ENCODE data around the gene DEFB132. TPM values are rescaled to one million over a fixed set of nuclear protein-coding genes. Genes with fewer than 3 reads are reported as not detected.

DEFB132 gene
- total and polyA plus RNA-seq, 9 of the 15 experiments (the other 6 are each of a cell fraction or from before 2014, with no cell fraction given), result not detected

DNA sequence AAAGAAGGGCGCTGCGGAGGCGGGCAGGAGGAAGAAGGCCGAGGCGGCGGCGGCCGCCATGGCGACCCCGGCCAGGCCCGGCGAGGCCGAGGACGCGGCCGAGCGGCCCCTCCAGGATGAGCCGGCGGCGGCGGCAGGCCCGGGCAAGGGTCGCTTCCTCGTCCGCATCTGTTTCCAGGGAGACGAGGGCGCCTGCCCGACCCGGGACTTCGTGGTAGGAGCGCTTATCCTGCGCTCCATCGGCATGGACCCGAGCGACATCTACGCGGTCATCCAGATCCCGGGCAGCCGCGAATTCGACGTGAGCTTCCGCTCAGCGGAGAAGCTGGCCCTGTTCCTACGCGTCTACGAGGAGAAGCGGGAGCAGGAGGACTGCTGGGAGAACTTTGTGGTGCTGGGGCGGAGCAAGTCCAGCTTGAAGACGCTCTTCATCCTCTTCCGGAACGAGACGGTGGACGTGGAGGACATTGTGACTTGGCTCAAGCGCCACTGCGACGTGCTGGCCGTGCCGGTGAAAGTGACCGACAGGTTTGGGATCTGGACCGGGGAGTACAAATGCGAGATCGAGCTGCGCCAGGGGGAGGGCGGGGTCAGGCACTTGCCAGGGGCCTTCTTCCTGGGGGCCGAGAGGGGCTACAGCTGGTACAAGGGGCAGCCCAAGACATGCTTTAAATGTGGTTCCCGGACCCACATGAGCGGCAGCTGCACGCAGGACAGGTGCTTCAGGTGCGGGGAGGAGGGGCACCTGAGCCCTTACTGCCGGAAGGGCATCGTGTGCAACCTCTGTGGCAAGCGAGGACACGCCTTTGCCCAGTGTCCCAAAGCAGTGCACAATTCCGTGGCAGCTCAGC is 40.6 kb downstream of the DEFB132 start (continued):
- TF ChIP-seq MIER1 (IDR thresholded peaks at IDR 0.05; ENCODE audit: low read depth), result no peak
- no peak for TF ChIP-seq HDAC8 (tag; IDR thresholded peaks at IDR 0.05)
- TF ChIP-seq PYGO2 (tag; IDR thresholded peaks at IDR 0.05), result no peak
- TF ChIP-seq JUN (IDR thresholded peaks at IDR 0.05; ENCODE audit: borderline replicate concordance, low read depth, low read length), result no peak
- no peak; the same call in 1 of the 2 replicates for TF ChIP-seq JUN (CRISPR knock-in tag; IDR thresholded peaks at IDR 0.05; ENCODE audit: borderline replicate concordance)
- TF ChIP-seq HMGXB4 (CRISPR knock-in tag; IDR thresholded peaks at IDR 0.05), result peak; percentile 39; the same call in 1 of the 2 replicates
- TF ChIP-seq FUS (optimal IDR thresholded peaks at IDR 0.05; ENCODE audit: low read depth, low read length), result no peak
- TF ChIP-seq RBM39 (optimal IDR thresholded peaks at IDR 0.05; ENCODE audit: low read depth, low read length), result no peak
- TF ChIP-seq SRSF3 (IDR thresholded peaks at IDR 0.05; ENCODE audit: insufficient read depth, low read length), result no peak
- TF ChIP-seq NRF1 (conservative IDR thresholded peaks at IDR 0.05 in 1 of 2, IDR thresholded peaks at IDR 0.05 in 1 of 2), result peak; percentile 28 to 35; a peak in 3 of 4 replicates
- TF ChIP-seq DMBX1 (CRISPR knock-in tag; IDR thresholded peaks at IDR 0.05; ENCODE audit: borderline replicate concordance), result no peak
- no peak for TF ChIP-seq MAFK (IDR thresholded peaks at IDR 0.05; ENCODE audit: low read length)
- no peak for TF ChIP-seq HNRNPLL (IDR thresholded peaks at IDR 0.05; ENCODE audit: low read depth, low read length, poor library complexity, severe bottlenecking)
- TF ChIP-seq GABPA (tag; conservative IDR thresholded peaks at IDR 0.05; ENCODE audit: low read depth), result 0 out of 2 replicates have a peak, but pooled peaks have one; percentile 39
- TF ChIP-seq, protein P1, sequence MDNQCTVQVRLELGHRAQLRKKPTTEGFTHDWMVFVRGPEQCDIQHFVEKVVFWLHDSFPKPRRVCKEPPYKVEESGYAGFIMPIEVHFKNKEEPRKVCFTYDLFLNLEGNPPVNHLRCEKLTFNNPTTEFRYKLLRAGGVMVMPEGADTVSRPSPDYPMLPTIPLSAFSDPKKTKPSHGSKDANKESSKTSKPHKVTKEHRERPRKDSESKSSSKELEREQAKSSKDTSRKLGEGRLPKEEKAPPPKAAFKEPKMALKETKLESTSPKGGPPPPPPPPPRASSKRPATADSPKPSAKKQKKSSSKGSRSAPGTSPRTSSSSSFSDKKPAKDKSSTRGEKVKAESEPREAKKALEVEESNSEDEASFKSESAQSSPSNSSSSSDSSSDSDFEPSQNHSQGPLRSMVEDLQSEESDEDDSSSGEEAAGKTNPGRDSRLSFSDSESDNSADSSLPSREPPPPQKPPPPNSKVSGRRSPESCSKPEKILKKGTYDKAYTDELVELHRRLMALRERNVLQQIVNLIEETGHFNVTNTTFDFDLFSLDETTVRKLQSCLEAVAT (IDR thresholded peaks at IDR 0.05), result no peak
- no peak; the same call in 1 of the 2 replicates for TF ChIP-seq GTF2E2 (tag; IDR thresholded peaks at IDR 0.05)
- 0 out of 2 replicates have a peak, but pooled peaks have one; percentile 36 for TF ChIP-seq ZNF263 (CRISPR knock-in tag; IDR thresholded peaks at IDR 0.05; ENCODE audit: borderline replicate concordance)
- TF ChIP-seq, protein P2, sequence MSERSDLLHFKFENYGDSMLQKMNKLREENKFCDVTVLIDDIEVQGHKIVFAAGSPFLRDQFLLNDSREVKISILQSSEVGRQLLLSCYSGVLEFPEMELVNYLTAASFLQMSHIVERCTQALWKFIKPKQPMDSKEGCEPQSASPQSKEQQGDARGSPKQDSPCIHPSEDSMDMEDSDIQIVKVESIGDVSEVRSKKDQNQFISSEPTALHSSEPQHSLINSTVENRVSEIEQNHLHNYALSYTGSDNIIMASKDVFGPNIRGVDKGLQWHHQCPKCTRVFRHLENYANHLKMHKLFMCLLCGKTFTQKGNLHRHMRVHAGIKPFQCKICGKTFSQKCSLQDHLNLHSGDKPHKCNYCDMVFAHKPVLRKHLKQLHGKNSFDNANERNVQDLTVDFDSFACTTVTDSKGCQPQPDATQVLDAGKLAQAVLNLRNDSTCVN (CRISPR knock-in tag; IDR thresholded peaks at IDR 0.05), result no peak
- TF ChIP-seq YBX1 (IDR thresholded peaks at IDR 0.05), result no peak
- no peak for TF ChIP-seq ZHX1 (conservative IDR thresholded peaks at IDR 0.05; ENCODE audit: low read length)
